GM18519 (cell line): ENCODE results near the gene SULT1A2.
"Not testable (repeated sequence)": the region's sequence is repeated elsewhere in the genome, so short reads cannot be mapped to it uniquely, and the experiment has no call there.

Experiments used
- ATAC-seq: cut with Tn5 transposase; IDR thresholded peaks from one replicate; pipeline ENCODE4 v1.9.1; 2021; ENCODE audit warnings: mild to moderate bottlenecking, moderate library complexity; ENCODE audit not compliant: unreplicated experiment, low FRiP score

The SULT1A2 gene

GRCh38 chr16:28592511-28592910 is 4.3 kb downstream of the SULT1A2 start:
- no peak for ATAC-seq

GRCh38 chr16:28591355-28591754 is 5.5 kb downstream of the SULT1A2 start:
- no peak for ATAC-seq

- no peak for ATAC-seq
Observed at GRCh38 chr16:28590384-28591340, 6.2 kb downstream of the SULT1A2 start.

- no peak for ATAC-seq
Observed at GRCh38 chr16:28589930-28590329, 6.9 kb downstream of the SULT1A2 start.

- ATAC-seq: no peak
Observed at GRCh38 chr16:28589069-28589468, 7.8 kb downstream of the SULT1A2 start.

GRCh38 chr16:28587386-28587785 is 9.5 kb downstream of the SULT1A2 start:
- ATAC-seq: no peak

GRCh38 chr16:28586466-28586865 is 10.4 kb downstream of the SULT1A2 start:
- ATAC-seq: no peak

GRCh38 chr16:28585674-28586073 is 11.2 kb downstream of the SULT1A2 start:
- no peak for ATAC-seq

- no peak for ATAC-seq
Observed at GRCh38 chr16:28580726-28581315, 16.0 kb downstream of the SULT1A2 start.

GRCh38 chr16:28575446-28576109 is 21.3 kb downstream of the SULT1A2 start:
- no peak for ATAC-seq

- no peak for ATAC-seq
Observed at GRCh38 chr16:28574925-28575324, 21.9 kb downstream of the SULT1A2 start.

GRCh38 chr16:28573738-28574718 is 22.8 kb downstream of the SULT1A2 start:
- ATAC-seq: no peak

GRCh38 chr16:28572696-28573510 is 23.9 kb downstream of the SULT1A2 start:
- no peak for ATAC-seq

GRCh38 chr16:28569968-28570752 is 26.7 kb downstream of the SULT1A2 start:
- ATAC-seq: no peak

- ATAC-seq: no peak
Observed at GRCh38 chr16:28569021-28569420, 27.8 kb downstream of the SULT1A2 start.

- ATAC-seq: no peak
Observed at GRCh38 chr16:28567292-28567691, 29.6 kb downstream of the SULT1A2 start.

- ATAC-seq: not testable (repeated sequence)
Observed at GRCh38 chr16:28566233-28566925, 30.5 kb downstream of the SULT1A2 start.

GRCh38 chr16:28563218-28563617 is 33.6 kb downstream of the SULT1A2 start:
- ATAC-seq: no peak
